GM19035 (cell line): ENCODE measurements around the gene CLEC2D.
A peak's percentile ranks its signal among the peaks of the same experiment; 100 is the strongest.
"Not testable (repeated sequence)": the region's sequence is repeated elsewhere in the genome, so short reads cannot be mapped to it uniquely, and the experiment has no call there.

ENCODE experiments used
- ATAC-seq: cut with Tn5 transposase; IDR thresholded peaks from one replicate; pipeline ENCODE4 v1.9.1; 2021; ENCODE audit not compliant: unreplicated experiment

CLEC2D gene

DNA sequence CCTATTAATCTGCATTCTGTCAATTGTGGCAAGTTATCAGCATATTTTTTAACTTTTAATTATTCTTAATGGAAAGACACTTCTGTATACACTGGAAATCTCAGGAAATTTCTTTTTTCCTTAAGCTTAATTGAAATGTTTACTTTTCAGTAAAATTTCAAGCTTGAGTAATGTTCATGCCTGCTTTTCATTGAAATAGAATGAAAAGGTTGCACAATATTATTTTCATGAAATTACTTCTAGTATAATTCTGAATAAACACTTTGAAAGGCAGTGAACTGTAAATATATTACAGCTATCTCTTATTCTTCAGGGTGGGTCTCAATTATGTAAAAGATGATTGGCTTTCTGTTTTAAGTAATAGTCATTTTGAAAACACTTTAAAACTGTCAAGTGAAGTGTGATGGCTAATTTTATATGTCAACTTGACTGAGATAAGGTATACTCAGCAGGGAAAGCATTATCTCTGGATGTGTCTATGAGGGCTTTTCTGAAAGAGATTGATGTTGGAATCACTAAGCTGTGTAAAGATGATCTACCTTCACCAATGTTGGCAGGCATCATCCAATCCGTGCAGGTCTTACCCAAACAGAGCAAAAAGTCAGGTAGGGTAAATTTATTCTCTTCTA, 29.9 kb downstream of the CLEC2D start:
- no peak for ATAC-seq

- no peak for ATAC-seq
These were observed 30.5 kb downstream of the CLEC2D start for GRCh38 chr12:9699898-9700605.

GRCh38 chr12:9700606-9700956, 31.1 kb downstream of the CLEC2D start:
- no peak for ATAC-seq

GRCh38 chr12:9701380-9702154, 32.1 kb downstream of the CLEC2D start:
- no peak for ATAC-seq

GRCh38 chr12:9702255-9702654, 32.7 kb downstream of the CLEC2D start:
- ATAC-seq = no peak

DNA sequence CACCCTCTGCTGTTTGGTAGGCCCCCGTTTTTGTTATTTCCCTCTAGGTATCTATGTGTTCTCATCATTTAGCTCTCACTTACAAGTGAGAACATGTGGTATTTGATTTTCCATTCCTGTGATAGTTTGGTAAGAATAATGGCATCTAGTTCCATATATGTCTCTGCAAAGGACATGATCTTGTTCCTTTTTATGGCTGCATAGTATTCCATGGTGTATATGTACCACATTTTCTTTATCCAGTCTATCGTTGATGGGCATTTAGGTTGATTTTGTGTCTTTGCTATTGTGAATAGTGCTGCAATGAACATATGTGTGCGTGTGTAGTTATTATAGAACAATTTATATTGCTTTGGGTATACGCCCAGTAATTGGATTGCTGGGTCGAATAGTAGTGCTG, 35.0 kb downstream of the CLEC2D start:
- not testable (repeated sequence) for ATAC-seq

DNA sequence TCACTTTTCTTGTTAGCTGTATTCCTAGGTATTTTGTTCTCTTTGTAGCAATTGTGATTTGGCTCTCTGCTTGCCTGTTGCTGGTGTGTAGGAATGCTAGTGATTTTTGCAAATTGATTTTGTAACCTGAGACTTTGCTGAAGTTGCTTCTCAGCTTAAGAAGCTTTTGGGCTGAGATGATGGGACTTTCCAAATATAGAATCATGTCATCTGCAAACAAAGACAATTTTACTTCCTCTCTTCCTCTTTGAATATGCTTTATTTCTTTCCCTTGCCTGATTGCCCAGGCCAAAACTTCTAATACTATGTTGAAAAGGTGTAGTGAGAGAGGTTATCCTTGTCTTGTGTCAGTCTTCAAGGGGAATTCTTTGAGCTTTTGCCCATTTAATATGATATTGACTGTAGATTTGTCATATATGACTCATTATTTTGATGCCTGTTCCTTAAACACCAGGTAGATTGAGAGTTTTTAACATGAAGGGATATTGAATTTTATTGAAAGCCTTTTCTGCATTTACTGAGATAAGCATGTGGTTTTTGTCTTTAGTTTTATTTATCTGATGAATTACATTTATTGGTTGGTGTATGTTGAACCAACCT, 36.7 kb downstream of the CLEC2D start:
- no peak for ATAC-seq

- ATAC-seq = no peak
These were observed 37.8 kb downstream of the CLEC2D start for GRCh38 chr12:9707356-9707755.

DNA sequence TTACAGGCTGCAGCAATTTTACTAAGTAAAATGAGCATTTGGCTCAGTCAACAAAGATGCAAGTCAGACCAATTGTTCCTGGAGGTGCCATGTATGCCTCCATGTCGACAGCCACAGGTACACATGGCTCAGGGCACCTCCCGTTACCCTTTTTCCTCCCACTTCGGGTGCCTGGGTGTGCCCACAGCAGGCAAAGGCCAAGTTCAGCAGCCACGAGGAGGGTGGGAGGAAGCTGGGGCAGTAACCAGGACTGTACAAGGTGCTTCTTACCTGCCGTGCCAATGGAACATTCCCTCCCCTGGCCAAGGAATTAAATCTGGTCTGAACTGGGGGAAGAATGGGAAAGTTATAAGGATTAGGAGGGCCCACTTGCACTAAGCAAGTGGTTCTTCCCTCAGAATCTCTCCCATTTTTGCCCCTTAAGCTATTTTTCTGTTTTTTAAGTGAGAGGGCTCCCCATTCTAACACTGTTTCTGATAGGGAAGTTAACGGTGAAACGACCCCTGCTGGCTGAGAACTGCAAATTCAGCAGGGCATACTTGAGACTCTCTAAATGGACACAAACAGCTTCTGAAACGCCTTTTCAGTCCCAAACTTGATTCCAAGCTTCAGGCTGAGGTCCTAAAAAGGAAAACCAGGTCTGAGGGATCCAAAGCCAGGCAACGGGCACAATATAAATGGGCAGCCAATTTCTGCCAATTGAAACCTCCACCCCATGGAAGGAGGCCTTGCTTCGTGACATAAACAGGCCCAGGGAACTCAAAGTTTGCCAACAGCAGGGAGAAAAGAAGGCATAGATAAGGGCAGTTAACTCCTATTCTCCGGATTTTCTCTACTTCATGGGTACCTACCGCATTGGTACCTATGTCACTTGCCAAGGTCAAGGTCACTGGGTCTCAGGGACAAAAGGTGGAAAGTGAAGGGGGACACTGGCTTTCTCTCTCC, 38.6 kb downstream of the CLEC2D start:
- ATAC-seq = no peak

GRCh38 chr12:9708853-9709252, 39.3 kb downstream of the CLEC2D start:
- ATAC-seq = no peak

- no peak for ATAC-seq
These were observed 41.3 kb downstream of the CLEC2D start for GRCh38 chr12:9710584-9711375.

DNA sequence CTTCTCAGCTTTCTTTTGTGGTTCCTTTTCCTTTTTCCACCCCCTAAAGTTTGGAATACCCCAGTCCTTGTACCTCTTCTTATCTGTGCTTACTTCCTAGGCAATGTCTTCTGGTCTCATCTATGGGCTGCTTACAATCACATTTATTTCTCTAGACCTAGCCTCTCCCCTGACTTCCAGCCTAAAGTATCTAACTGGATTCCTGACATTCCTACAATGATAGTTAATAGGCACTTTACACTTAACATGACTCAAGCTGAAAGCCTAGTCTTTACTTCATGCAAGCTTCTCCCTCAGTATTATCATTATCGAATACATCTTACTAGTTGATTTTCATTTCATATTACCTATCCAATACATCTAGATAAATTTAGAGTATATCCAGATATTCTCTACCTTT, 42.2 kb downstream of the CLEC2D start:
- ATAC-seq = no peak

DNA sequence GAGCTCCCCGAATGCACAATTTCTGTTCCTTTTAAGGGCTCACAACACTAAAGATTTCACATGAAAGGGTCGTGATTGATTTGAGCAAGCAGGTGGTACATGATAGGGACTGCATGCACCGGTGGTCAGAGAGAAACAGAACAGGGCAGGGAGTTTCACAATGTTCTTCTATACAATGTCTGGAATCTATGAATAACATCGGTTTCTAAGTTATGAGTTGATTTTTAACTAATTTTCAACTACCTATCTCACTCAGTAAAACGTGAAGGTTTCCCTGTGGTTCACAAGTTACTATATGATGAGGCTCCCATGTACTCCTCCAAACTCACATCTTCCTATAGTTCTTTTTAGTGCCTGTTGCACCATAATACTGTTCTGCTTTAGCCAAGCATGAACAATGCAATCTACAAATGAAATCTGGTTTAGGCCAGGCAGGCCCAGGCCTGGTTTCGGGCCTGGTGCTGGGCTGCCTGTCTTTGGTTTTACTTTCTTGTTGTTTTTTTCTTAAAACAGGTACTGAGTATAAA, 43.6 kb downstream of the CLEC2D start:
- ATAC-seq = peak; percentile 69

DNA sequence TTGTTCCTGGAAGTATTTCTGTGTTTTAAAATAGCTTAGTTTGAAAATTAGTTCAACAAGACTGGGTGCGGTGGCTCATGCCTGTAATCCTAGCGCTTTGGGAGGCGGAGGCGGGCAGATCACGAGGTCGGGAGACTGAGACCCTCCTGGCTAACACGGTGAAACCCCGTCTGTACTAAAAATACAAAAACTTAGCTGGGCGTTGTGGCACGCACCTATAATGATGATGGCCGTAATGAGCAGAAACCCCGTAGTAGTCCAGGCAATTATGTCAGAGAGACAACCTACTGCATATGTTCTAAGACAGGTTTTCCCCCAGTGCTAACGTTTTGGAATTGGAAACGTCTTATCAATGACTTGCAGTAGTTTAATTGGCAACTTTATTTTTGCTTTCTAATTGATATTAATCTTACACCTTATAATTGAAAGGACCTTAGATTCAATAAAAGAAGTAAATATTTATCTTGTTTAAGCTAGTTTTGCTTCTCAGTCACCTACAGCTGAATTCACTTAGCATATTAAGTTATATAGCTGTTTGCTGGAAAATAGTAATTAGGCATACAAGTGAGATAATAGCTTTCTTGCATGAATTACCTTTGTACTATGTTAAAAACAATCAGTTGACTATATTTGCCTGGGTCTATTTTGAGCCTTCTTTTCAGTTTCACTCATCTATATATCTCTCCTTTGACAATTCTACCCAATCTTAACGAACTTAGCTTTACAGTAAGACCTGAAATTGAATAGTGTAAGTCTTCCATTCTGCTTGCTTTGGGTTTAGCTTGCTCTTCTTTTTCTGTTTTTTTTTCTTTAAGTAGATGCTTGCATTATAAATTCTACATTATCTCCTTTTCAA, 47.8 kb downstream of the CLEC2D start:
- ATAC-seq = peak; percentile 34

DNA sequence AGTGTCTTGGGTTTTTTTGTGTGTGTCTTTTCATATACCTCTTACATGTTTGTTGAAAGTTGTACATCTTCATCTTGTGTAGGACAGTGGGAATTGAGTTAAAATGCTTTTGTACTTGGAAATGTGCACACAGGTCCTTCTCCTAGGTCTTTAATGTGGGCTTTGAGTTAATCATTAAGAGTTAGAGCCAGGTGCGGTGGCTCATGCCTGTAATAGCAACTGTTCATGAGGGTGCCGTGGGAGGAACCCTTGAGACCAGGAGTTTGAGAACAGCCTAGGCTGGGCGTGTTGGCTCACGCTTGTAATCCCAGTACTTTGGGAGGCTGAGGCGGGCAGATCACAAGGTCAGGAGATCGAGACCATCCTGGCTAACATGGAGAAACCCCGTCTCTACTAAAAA, 49.5 kb downstream of the CLEC2D start:
- ATAC-seq = no peak

- ATAC-seq = no peak
These were observed 50.3 kb downstream of the CLEC2D start for GRCh38 chr12:9719790-9720189.

DNA sequence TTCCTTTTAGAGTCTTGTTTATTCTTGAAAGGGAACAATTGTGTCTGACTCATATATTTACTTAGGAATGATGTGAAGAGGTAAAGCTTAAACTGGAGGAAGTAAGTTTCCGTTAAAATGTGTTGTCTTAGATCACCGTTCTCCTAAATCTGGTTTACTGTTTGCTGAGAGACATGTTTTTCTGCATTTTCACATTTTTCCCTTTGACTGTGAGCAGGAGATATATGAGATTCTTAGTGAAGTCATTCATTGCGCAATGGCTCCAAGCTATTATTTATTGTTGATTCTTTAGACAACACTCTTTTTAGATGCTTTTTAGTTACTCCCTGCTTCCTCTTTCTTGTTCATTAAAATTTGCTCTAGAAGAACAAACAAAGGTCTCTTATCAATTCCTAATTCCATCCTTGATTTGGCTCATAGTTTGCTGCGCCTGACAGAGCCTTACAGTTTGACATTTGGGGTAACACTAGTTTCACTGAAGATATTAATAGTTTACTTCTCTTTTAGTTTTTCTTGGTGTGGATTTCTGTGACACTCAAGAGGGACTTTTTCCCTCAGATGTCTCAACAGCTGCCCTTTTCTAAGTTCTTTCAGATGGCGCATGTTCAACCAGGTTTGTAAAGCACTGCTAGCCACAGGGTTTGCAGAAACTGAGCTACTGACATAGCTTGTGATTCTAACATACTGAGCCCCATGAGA, 52.0 kb downstream of the CLEC2D start:
- ATAC-seq = peak; percentile 39

- no peak for ATAC-seq
These were observed 54.5 kb downstream of the CLEC2D start for GRCh38 chr12:9724023-9724422.
